ENCODE results near the gene PSMC3IP. TPM values are rescaled to one million over a fixed set of nuclear protein-coding genes. Genes with fewer than 3 reads are reported as not detected.
A peak's percentile ranks its signal among the peaks of the same experiment; 100 is the strongest.

Gene PSMC3IP
- total and polyA plus RNA-seq, 2 donors (not counting 3 experiments of a cell fraction or from before 2014, with no cell fraction given) = 5.9 to 19.3 TPM

DNA sequence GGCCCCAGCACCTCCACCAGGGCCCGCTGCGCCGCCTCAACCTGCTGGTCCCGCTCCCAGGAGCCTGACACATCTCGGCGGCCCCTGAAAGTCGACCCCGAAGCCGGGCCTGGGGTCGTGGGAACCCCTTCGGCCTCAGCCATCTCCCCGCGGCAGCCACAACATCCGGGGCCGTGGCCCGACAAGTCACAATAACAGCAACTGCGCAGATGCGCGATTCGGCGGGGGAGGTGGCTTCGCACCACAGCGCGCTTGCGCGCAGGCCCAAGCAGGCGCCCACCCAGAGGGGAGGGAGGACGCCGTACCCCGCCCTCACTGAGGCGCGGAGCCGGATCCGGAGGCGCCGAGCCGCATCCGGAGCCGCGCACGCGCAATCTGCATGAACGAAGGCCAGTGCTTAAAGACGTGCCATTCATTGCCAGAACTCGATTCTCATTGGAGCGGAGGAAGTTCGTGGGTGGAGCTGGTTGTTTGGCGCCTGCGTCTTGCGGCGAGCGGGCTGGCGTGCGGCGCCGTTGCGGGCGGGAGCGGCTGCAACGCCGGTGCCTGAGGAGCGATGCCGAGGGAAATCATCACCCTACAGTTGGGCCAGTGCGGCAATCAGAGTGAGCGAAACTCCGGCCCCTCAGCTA, 31.8 kb upstream of the PSMC3IP start, which contains the start of the genes RETREG3 and TUBG1:
TSS of gene RETREG3 (minus strand) at position 193 of the 632 bp plus-strand sequence. CDS start at position 143, 50 bp downstream.
TSS of gene TUBG1 (plus strand) at position 502 of the 632 bp plus-strand sequence. CDS start at position 557, 55 bp downstream.
- H3K4me3 ChIP-seq (replicated peaks in 1 of 3; ENCODE audit: insufficient read depth in 1 of 3, low read depth in 1 of 3, low read length in 3 of 3) = peak within 1 kb of the TSS; percentile 73 to 81 (median 79)
- no peaks in the 10 kb centered on the region for H4K20me1 ChIP-seq (replicated peaks; ENCODE audit: control insufficient read depth, extremely low read depth, insufficient read depth, low read length)
- no peaks in the 10 kb centered on the region for H3K27me3 ChIP-seq (ENCODE audit: control insufficient read depth in 2 of 2, insufficient read depth in 2 of 2, low read length in 2 of 2)
- dilution Hi-C loops (cut with MboI; ENCODE audit: extremely low pct_ligation_motif_present, low sequenced_read_pairs) (loop anchor here (10.0 kb wide), 1 partner anchor 206 kb away; no protein-coding TSS in a partner anchor), intact Hi-C loops (cut with micrococcal nuclease) (loop anchor here (1.0 to 5.0 kb wide), 5 partner anchors 32 to 562 kb away; partner anchors contain the start of genes BECN1, NBR1, PSMC3IP and TUBG2)
- peak within 1 kb of the TSS; percentile 91 for H2AFZ ChIP-seq (ENCODE audit: low read depth, low read length)
- H3K4me2 ChIP-seq (ENCODE audit: insufficient read depth, low read length) = peak within 1 kb of the TSS; percentile 82
- H3K36me3 ChIP-seq (ENCODE audit: control insufficient read depth in 2 of 2, extremely low read depth in 1 of 2, insufficient read depth in 2 of 2, low read length in 2 of 2) = peaks cover 13 to 16% of the 10 kb centered on the region in 2 experiments
- DNase-seq (ENCODE audit: low read depth, low spot score) (peak; percentile 99), FAIRE-seq (peak; percentile 97)
- peak within 1 kb of the TSS; percentile 72 for H3K9ac ChIP-seq (replicated peaks; ENCODE audit: extremely low read depth, insufficient read depth, low read length)
- peaks cover 45% of the 10 kb centered on the region for H3K79me2 ChIP-seq (ENCODE audit: control insufficient read depth, insufficient read depth, low read length)
- no peaks in the 10 kb centered on the region for H3K9me3 ChIP-seq (replicated peaks; ENCODE audit: control insufficient read depth, insufficient read depth, low read length)
- TF ChIP-seq, protein P1, sequence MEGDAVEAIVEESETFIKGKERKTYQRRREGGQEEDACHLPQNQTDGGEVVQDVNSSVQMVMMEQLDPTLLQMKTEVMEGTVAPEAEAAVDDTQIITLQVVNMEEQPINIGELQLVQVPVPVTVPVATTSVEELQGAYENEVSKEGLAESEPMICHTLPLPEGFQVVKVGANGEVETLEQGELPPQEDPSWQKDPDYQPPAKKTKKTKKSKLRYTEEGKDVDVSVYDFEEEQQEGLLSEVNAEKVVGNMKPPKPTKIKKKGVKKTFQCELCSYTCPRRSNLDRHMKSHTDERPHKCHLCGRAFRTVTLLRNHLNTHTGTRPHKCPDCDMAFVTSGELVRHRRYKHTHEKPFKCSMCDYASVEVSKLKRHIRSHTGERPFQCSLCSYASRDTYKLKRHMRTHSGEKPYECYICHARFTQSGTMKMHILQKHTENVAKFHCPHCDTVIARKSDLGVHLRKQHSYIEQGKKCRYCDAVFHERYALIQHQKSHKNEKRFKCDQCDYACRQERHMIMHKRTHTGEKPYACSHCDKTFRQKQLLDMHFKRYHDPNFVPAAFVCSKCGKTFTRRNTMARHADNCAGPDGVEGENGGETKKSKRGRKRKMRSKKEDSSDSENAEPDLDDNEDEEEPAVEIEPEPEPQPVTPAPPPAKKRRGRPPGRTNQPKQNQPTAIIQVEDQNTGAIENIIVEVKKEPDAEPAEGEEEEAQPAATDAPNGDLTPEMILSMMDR (IDR thresholded peaks at IDR 0.05; ENCODE audit: extremely low read depth in 1 of 2, insufficient read depth in 1 of 2, low read depth in 1 of 2, low read length in 2 of 2) = peak; percentile 39 to 72
- no peak for TF ChIP-seq MYC (IDR thresholded peaks at IDR 0.05; ENCODE audit: low read depth, low read length)
- no peak for TF ChIP-seq FOS (IDR thresholded peaks at IDR 0.05; ENCODE audit: borderline replicate concordance, insufficient read depth, low read length)
- TF ChIP-seq, protein P2, sequence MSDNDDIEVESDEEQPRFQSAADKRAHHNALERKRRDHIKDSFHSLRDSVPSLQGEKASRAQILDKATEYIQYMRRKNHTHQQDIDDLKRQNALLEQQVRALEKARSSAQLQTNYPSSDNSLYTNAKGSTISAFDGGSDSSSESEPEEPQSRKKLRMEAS (IDR thresholded peaks at IDR 0.05; ENCODE audit: insufficient read depth, insufficient read length) = no peak
- TF ChIP-seq GATA2 (IDR thresholded peaks at IDR 0.05; ENCODE audit: insufficient read depth, insufficient read length, low read depth, low read length) = no peak
- TF ChIP-seq EZH2 (IDR thresholded peaks at IDR 0.05; ENCODE audit: borderline replicate concordance, low read depth, low read length, severe bottlenecking) = no peak
- TF ChIP-seq JUN (IDR thresholded peaks at IDR 0.05; ENCODE audit: borderline replicate concordance, insufficient read depth, insufficient read length, low read depth) = no peak
- TF ChIP-seq POLR2A (IDR thresholded peaks at IDR 0.05; ENCODE audit: low read depth, low read length) = peak; percentile 89
- peak; percentile 85 for TF ChIP-seq POLR2AphosphoS5 (IDR thresholded peaks at IDR 0.05; ENCODE audit: insufficient read depth, low read depth, low read length)
- peak within 1 kb of the TSS; percentile 69 for H3K27ac ChIP-seq (ENCODE audit: insufficient read depth, low read depth, low read length)
- peaks cover 11% of the 10 kb centered on the region for H3K4me1 ChIP-seq (ENCODE audit: control insufficient read depth, extremely low read depth, insufficient read depth, low read length)
- CTCF ChIA-PET = interaction anchor here (0.7 to 4.2 kb wide), 17 partner anchors 9 to 320 kb away, joined by 3 to 109 read pairs (median 5); partner anchors contain the start of genes BECN1, CCR10, PLEKHH3 and PSMC3IP
- POLR2A ChIA-PET = interaction anchor here (0.7 to 1.6 kb wide), 4 partner anchors 9 to 154 kb away, joined by 3 to 8 read pairs (median 4); partner anchors contain the start of gene PLEKHH3
- BruUV-seq (replicated peaks) = no TSS peak
- no peaks in the 10 kb centered on the region for H3K9me1 ChIP-seq (replicated peaks; ENCODE audit: control insufficient read depth, extremely low read depth, insufficient read depth, low read length)

Measured in endothelial cell of umbilical vein (primary cell).